K562 (cell line): Measurements from ENCODE around the gene TIMM22. TPM values are rescaled to one million over a fixed set of nuclear protein-coding genes. Genes with fewer than 3 reads are reported as not detected.

Source experiments
- ATAC-seq: fragments of 200-7000 bp; cut with Tn5 transposase; 3 replicates; pipeline ENCODE4 v1.9.1; 2020; ENCODE audit warnings: moderate library complexity
- BruUV-seq: library from RNA; stranded (reverse); fragments of 400-500 nt; replicated peaks from 2 replicates; lab custom pipeline; 2021; lab: Mats Ljungman, UMichigan
- CTCF ChIA-PET: fragments of 300-600 bp; formaldehyde crosslinking; extraction: SDS; loops from one replicate; lab custom pipeline; 2021; ENCODE audit warnings: low intra/inter-chr PET ratio; lab: Yijun Ruan, JAX
- POLR2A ChIA-PET: fragments of 300-600, 350-650 bp; sonication (Branson Sonifier 250); formaldehyde crosslinking; extraction: SDS; loops from one replicate; lab custom pipeline; 2021; ENCODE audit warnings: antibody characterized with exemption, inconsistent platforms; lab: Yijun Ruan, JAX
- DNase-seq, 4 experiments: peaks; one replicate each; pipeline versions ENCODE4 v3.0.0 to v3.0.0-alpha.2; 2011 to 2018; ENCODE audit warnings: low spot score in 3 of 4, mixed read lengths in 3 of 4; ENCODE audit errors: extremely low read depth in 1 of 4
- FAIRE-seq: peaks from 2 replicates; lab custom pipeline; 2011; peaks lifted over from hg19 to GRCh38; lab: Jason Lieb, UNC
- H2AFZ ChIP-seq: 2 replicates; pipeline ENCODE4 v1.6.0; 2011; ENCODE audit warnings: low read depth, low read length, control low read depth, inconsistent platforms
- H3K27ac ChIP-seq: fragments of 200-600 bp; 3 replicates; pipeline ENCODE4 v1.8.0; 2011; ENCODE audit warnings: low read depth, mild to moderate bottlenecking, control low read depth, inconsistent platforms, low read length, moderate library complexity, mixed read lengths; ENCODE audit errors: extremely low read depth
- H3K27me3 ChIP-seq, 2 experiments: fragments of 300-600 bp in 1 of 2; 2 replicates in 1 of 2; 3 replicates in 1 of 2; pipeline versions ENCODE4 v1.6.0 to v1.8.0; 2011; ENCODE audit warnings: inconsistent platforms in 2 of 2, low read length in 2 of 2, mild to moderate bottlenecking in 1 of 2, mixed read lengths in 1 of 2, moderate library complexity in 1 of 2; ENCODE audit not compliant: control insufficient read depth in 2 of 2, insufficient read depth in 2 of 2
- H3K36me3 ChIP-seq: fragments of 300-600 bp; 3 replicates; pipeline ENCODE4 v1.8.0; 2011; ENCODE audit warnings: mild to moderate bottlenecking, low read length, inconsistent platforms; ENCODE audit not compliant: control insufficient read depth, insufficient read depth
- H3K4me1 ChIP-seq, 2 experiments: fragments of 200-600 bp in 1 of 2; replicated peaks in 1 of 2; 2 replicates in 1 of 2; 3 replicates in 1 of 2; pipeline versions ENCODE4 v1.5.1 to v1.8.0; 2011; ENCODE audit warnings: inconsistent platforms in 2 of 2, low read length in 2 of 2, mild to moderate bottlenecking in 1 of 2, mixed read lengths in 1 of 2, moderate library complexity in 1 of 2; ENCODE audit not compliant: control insufficient read depth in 2 of 2, insufficient read depth in 2 of 2
- H3K4me2 ChIP-seq: 2 replicates; pipeline ENCODE4 v1.6.1; 2011; ENCODE audit warnings: low read length, control low read depth, inconsistent platforms, mixed read lengths; ENCODE audit not compliant: insufficient read depth
- H3K4me3 ChIP-seq: fragments of 200-600 bp; sonication (generic), shearing (Covaris generic); 2 replicates; pipeline ENCODE4 v1.5.1; 2016; ENCODE audit warnings: control low read depth, inconsistent platforms
- H3K79me2 ChIP-seq: fragments of 200-600 bp; 3 replicates; pipeline ENCODE4 v1.8.0; 2011; ENCODE audit warnings: low read length, inconsistent platforms; ENCODE audit not compliant: control insufficient read depth, insufficient read depth
- H3K9ac ChIP-seq, 2 experiments: 2 replicates each; pipeline versions ENCODE4 v1.6.0 to v1.6.1; 2011; ENCODE audit warnings: low read depth in 2 of 2, low read length in 2 of 2, control low read depth in 1 of 2, inconsistent platforms in 1 of 2, mild to moderate bottlenecking in 1 of 2, mixed read lengths in 1 of 2; ENCODE audit not compliant: insufficient read depth in 1 of 2
- H3K9me1 ChIP-seq: one replicate; pipeline ENCODE4 v1.6.0; 2011; ENCODE audit warnings: inconsistent platforms, mild to moderate bottlenecking, low read length, moderate library complexity; ENCODE audit not compliant: control insufficient read depth, insufficient read depth
- H3K9me3 ChIP-seq: replicated peaks from 2 replicates; pipeline ENCODE4 v1.5.1; 2011; ENCODE audit warnings: low read depth, low read length, inconsistent platforms; ENCODE audit not compliant: control insufficient read depth, insufficient read depth
- H4K20me1 ChIP-seq: replicated peaks from 2 replicates; pipeline ENCODE4 v1.6.1; 2011; ENCODE audit warnings: low read length, inconsistent platforms, mixed read lengths; ENCODE audit not compliant: control insufficient read depth, insufficient read depth
- BCOR ChIP-seq: fragments of 450-650 bp; IDR thresholded peaks from 2 replicates; pipeline ENCODE4 v1.6.1; 2016
- COPS2 ChIP-seq: fragments of 450-650 bp; conservative IDR thresholded peaks from 2 replicates; pipeline ENCODE4 v1.6.1; 2016; ENCODE audit warnings: mild to moderate bottlenecking, moderate library complexity
- NCOA4 ChIP-seq: fragments of 450-650 bp; IDR thresholded peaks from 2 replicates; pipeline ENCODE4 v1.6.1; 2018; ENCODE audit warnings: mild to moderate bottlenecking; ENCODE audit not compliant: partially characterized antibody
- PML ChIP-seq: IDR thresholded peaks from 2 replicates; pipeline ENCODE4 v1.6.1; 2012; ENCODE audit warnings: low read length, inconsistent platforms
- SIN3A ChIP-seq, 2 experiments: fragments of 150-350 bp in 1 of 2; IDR thresholded peaks; 2 replicates each; pipeline ENCODE4 v1.6.1; 2011 to 2016; ENCODE audit warnings: borderline replicate concordance in 2 of 2, low read depth in 2 of 2, low read length in 2 of 2, mild to moderate bottlenecking in 2 of 2, moderate library complexity in 2 of 2; ENCODE audit not compliant: control insufficient read depth in 1 of 2
- SOX6 ChIP-seq: fragments of 450-650 bp; IDR thresholded peaks from 2 replicates; pipeline ENCODE4 v1.6.1; 2014; ENCODE audit warnings: mild to moderate bottlenecking
- ZC3H8 ChIP-seq: fragments of 450-650 bp; IDR thresholded peaks from 2 replicates; pipeline ENCODE4 v1.6.1; 2017
- ZNF316 ChIP-seq: fragments of 450-650 bp; IDR thresholded peaks from 2 replicates; pipeline ENCODE4 v1.6.1; 2016
- ZNF785 ChIP-seq: fragments of 250-450 bp; sonication (Bioruptor Pico); IDR thresholded peaks from 2 replicates; pipeline ENCODE4 v1.4.0; 2020; ENCODE audit warnings: mild to moderate bottlenecking
- WGBS: fragments of 100-300 bp; shearing (Covaris generic); methylation state at CpG from one replicate; pipeline ENCODE4 v1.1.6; 2016; ENCODE audit warnings: low coverage, mixed read lengths; ENCODE audit not compliant: insufficient coverage; ENCODE audit errors: missing lambda C conversion rate; 5-methylcytosine and 5-hydroxymethylcytosine counted together
- in situ Hi-C: fragments of 300-500 bp; cut with MboI; formaldehyde crosslinking; loops from 4 replicates; pipeline ENCODE4 v1.15.0; 2018; ENCODE audit warnings: inconsistent platforms, mixed read lengths
- intact Hi-C: fragments of 100-400 bp; cut with micrococcal nuclease; formaldehyde crosslinking; loops from 2 replicates; pipeline ENCODE4 v1.14.2; 2022
- polyA plus RNA-seq, 8 experiments: library from polyadenylated mRNA; depleted of rRNA in 4 of 8; stranded (reverse) in 5 of 8; unstranded in 3 of 8; fragments of >200 nt; fragmentation: Nextera tagmentation in 2 of 8; fragmentation: Illumina TruSeq in 1 of 8; extraction: Ambion mirVana in 2 of 8; extraction: Trizol in 1 of 8; gene quantifications; 2 replicates each; pipeline versions ENCODE4 v1.2.1 to v1.2.3, GENCODE V29; 2011 to 2014; ENCODE audit warnings: inconsistent platforms in 1 of 8, missing spikeins in 1 of 8
- total RNA-seq, 7 experiments: library from RNA; depleted of rRNA in 6 of 7; stranded (reverse); fragments of >200 nt in 6 of 7; fragmentation: Illumina TruSeq in 2 of 7; extraction: Trizol in 2 of 7; gene quantifications; 2 replicates each; pipeline versions ENCODE4 v1.2.1 to v1.2.3, GENCODE V29; 2011 to 2021; ENCODE audit warnings: low replicate concordance in 1 of 7
- TF ChIP-seq, protein P1 (sequence below): fragments of 450-650 bp; formaldehyde crosslinking; IDR thresholded peaks from 2 replicates; pipeline ENCODE4 v1.4.0; 2022; ENCODE audit warnings: missing genetic modification characterization
- TF ChIP-seq, protein P2 (sequence below): fragments of 450-650 bp; formaldehyde crosslinking; conservative IDR thresholded peaks from 2 replicates; pipeline ENCODE4 v1.4.0; 2022; ENCODE audit warnings: mild to moderate bottlenecking, missing genetic modification characterization
- TF ChIP-seq, protein P3 (sequence below): fragments of 450-650 bp; IDR thresholded peaks from 2 replicates; pipeline ENCODE4 v1.6.1; 2017; ENCODE audit warnings: antibody characterized with exemption, mild to moderate bottlenecking

The TIMM22 gene
- total and polyA plus RNA-seq, 9 of the 15 experiments (the other 6 are each of a cell fraction or from before 2014, with no cell fraction given) = 5.9 to 14.1 (median 10.3) TPM

DNA sequence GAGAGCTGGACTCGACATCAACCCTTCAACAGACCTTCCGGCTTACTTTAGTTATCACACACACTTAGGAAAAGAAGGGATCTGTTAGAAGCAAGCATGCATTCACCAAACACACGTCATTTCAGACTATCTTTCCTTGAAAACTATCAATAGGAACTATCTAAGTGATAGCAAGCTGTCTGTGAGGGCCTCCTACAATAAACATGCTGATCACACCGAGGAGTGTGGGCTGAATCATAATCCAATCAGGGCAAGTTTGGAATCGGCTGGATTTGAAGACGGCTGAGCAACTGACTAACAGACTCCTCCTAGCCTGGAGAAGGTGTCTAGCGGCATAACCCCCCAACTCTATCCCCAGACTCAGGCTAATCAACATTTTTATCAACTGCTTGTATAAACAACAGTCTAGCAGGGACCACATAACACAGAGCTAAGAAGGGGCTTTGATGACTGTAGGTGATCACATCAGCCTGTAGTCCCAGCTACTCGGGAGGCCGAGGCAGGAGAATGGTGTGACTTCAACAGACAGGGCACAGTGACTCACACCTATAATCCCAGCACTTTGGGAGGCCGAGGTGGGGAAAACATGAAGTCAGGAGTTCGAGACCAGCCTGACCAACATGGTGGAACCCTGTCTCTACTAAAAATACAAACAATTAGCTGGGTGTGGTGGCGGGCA is 31.5 kb upstream of the TIMM22 start:
- no peaks in the 10 kb centered on the region for H3K9me1 ChIP-seq
- CTCF ChIA-PET = no interaction called here
- H2AFZ ChIP-seq = no peak overlapping the region
- FAIRE-seq = no peak
- no TSS peak for BruUV-seq
- H3K4me2 ChIP-seq = no peak overlapping the region
- ATAC-seq = no peak
- no peak overlapping the region for H3K27ac ChIP-seq
- no peaks in the 10 kb centered on the region for H3K36me3 ChIP-seq
- WGBS = 1% methylated on average over 9 of the region's 12 CpGs
- POLR2A ChIA-PET = interaction anchor here (1.1 kb wide), 1 partner anchor 12 kb away, joined by 3 read pairs; no protein-coding TSS in a partner anchor
- H3K4me1 ChIP-seq = no peaks in the 10 kb centered on the region; a peak in 1 of 5 replicates
- TF ChIP-seq SIN3A (IDR thresholded peaks at IDR 0.05; ENCODE audit: borderline replicate concordance in 2 of 2, control insufficient read depth in 1 of 2, low read depth in 2 of 2, low read length in 2 of 2) = no peak
- no peak for TF ChIP-seq SOX6
- no peak for TF ChIP-seq ZNF316
- TF ChIP-seq ZNF785 (CRISPR knock-in tag) = no peak
- TF ChIP-seq, protein P1, sequence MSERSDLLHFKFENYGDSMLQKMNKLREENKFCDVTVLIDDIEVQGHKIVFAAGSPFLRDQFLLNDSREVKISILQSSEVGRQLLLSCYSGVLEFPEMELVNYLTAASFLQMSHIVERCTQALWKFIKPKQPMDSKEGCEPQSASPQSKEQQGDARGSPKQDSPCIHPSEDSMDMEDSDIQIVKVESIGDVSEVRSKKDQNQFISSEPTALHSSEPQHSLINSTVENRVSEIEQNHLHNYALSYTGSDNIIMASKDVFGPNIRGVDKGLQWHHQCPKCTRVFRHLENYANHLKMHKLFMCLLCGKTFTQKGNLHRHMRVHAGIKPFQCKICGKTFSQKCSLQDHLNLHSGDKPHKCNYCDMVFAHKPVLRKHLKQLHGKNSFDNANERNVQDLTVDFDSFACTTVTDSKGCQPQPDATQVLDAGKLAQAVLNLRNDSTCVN = no peak
- TF ChIP-seq NCOA4 = no peak
- TF ChIP-seq, protein P2, sequence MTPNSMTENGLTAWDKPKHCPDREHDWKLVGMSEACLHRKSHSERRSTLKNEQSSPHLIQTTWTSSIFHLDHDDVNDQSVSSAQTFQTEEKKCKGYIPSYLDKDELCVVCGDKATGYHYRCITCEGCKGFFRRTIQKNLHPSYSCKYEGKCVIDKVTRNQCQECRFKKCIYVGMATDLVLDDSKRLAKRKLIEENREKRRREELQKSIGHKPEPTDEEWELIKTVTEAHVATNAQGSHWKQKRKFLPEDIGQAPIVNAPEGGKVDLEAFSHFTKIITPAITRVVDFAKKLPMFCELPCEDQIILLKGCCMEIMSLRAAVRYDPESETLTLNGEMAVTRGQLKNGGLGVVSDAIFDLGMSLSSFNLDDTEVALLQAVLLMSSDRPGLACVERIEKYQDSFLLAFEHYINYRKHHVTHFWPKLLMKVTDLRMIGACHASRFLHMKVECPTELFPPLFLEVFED (CRISPR knock-in tag) = no peak
- no peak for TF ChIP-seq COPS2
- TF ChIP-seq BCOR = no peak
- TF ChIP-seq PML = no peak
- TF ChIP-seq ZC3H8 = no peak
- TF ChIP-seq, protein P3, sequence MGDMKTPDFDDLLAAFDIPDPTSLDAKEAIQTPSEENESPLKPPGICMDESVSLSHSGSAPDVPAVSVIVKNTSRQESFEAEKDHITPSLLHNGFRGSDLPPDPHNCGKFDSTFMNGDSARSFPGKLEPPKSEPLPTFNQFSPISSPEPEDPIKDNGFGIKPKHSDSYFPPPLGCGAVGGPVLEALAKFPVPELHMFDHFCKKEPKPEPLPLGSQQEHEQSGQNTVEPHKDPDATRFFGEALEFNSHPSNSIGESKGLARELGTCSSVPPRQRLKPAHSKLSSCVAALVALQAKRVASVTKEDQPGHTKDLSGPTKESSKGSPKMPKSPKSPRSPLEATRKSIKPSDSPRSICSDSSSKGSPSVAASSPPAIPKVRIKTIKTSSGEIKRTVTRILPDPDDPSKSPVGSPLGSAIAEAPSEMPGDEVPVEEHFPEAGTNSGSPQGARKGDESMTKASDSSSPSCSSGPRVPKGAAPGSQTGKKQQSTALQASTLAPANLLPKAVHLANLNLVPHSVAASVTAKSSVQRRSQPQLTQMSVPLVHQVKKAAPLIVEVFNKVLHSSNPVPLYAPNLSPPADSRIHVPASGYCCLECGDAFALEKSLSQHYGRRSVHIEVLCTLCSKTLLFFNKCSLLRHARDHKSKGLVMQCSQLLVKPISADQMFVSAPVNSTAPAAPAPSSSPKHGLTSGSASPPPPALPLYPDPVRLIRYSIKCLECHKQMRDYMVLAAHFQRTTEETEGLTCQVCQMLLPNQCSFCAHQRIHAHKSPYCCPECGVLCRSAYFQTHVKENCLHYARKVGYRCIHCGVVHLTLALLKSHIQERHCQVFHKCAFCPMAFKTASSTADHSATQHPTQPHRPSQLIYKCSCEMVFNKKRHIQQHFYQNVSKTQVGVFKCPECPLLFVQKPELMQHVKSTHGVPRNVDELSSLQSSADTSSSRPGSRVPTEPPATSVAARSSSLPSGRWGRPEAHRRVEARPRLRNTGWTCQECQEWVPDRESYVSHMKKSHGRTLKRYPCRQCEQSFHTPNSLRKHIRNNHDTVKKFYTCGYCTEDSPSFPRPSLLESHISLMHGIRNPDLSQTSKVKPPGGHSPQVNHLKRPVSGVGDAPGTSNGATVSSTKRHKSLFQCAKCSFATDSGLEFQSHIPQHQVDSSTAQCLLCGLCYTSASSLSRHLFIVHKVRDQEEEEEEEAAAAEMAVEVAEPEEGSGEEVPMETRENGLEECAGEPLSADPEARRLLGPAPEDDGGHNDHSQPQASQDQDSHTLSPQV = no peak
- DNase-seq = no peak
- H3K4me3 ChIP-seq = no peak overlapping the region
- in situ Hi-C loops (no loop called here), intact Hi-C loops (no loop called here)
- H3K79me2 ChIP-seq = no peaks in the 10 kb centered on the region
- no peaks in the 10 kb centered on the region for H3K9me3 ChIP-seq
- H4K20me1 ChIP-seq = 0 out of 2 replicates have a peak, but pooled peaks cover 5% of the 10 kb centered on the region
- no peak overlapping the region for H3K9ac ChIP-seq
- peaks cover 13 to 38% of the 10 kb centered on the region in 2 experiments; a peak in 4 of 5 replicates for H3K27me3 ChIP-seq
